ENCODE results near the gene FAM180B. TPM values are rescaled to one million over a fixed set of nuclear protein-coding genes. Genes with fewer than 3 reads are reported as not detected.
A peak's percentile ranks its signal among the peaks of the same experiment; 100 is the strongest.

Gene FAM180B
- polyA plus RNA-seq, 1 experiment = not detected

- Histone ChIP-seq H3K27me3 (ENCODE audit: control insufficient read depth, insufficient read depth, low read length) (no peaks in the 10 kb centered on the region), H3K27ac (ENCODE audit: low read depth, low read length) (peak overlapping the region; percentile 21), H3K9me3 (ENCODE audit: control insufficient read depth, insufficient read depth, low read length) (no peaks in the 10 kb centered on the region; the same call in 1 of the 2 replicates), H3K4me3 (ENCODE audit: low read depth, low read length) (peak overlapping the region; percentile 82)
- no peak for TF ChIP-seq CTCF (IDR thresholded peaks at IDR 0.05; ENCODE audit: low read depth, low read length)
- ChIA-PET CTCF (interaction anchor here (1.3 kb wide), 1 partner anchor 13 kb away, joined by 8 read pairs; no protein-coding TSS in a partner anchor), POLR2A (interaction anchor here (0.7 kb wide), 1 partner anchor 12 kb away, joined by 4 read pairs; no protein-coding TSS in a partner anchor)
- DNase-seq (ENCODE audit: low read depth, low spot score) = no peak
Measured at GRCh38 chr11:47566149-47566698, 20.3 kb upstream of the FAM180B start.

GRCh38 chr11:47569646-47570045 is 16.8 kb upstream of the FAM180B start:
- TF ChIP-seq CTCF (IDR thresholded peaks at IDR 0.05; ENCODE audit: low read depth, low read length) = no peak
- Histone ChIP-seq H3K27ac (ENCODE audit: low read depth, low read length) (no peak overlapping the region), H3K27me3 (ENCODE audit: control insufficient read depth, insufficient read depth, low read length) (no peaks in the 10 kb centered on the region), H3K4me3 (ENCODE audit: low read depth, low read length) (no peak overlapping the region), H3K9me3 (ENCODE audit: control insufficient read depth, insufficient read depth, low read length) (no peaks in the 10 kb centered on the region; the same call in 1 of the 2 replicates)
- ChIA-PET CTCF (no interaction called here), POLR2A (interaction anchor here (0.7 kb wide), 1 partner anchor 64 kb away, joined by 7 read pairs; no protein-coding TSS in a partner anchor)
- DNase-seq (ENCODE audit: low read depth, low spot score) = no peak

GRCh38 chr11:47570651-47571356 is 15.7 kb upstream of the FAM180B start:
- H3K27me3 ChIP-seq (ENCODE audit: control insufficient read depth, insufficient read depth, low read length) = no peaks in the 10 kb centered on the region
- H3K9me3 ChIP-seq (ENCODE audit: control insufficient read depth, insufficient read depth, low read length) = no peaks in the 10 kb centered on the region; the same call in 1 of the 2 replicates
- no peak overlapping the region for H3K4me3 ChIP-seq (ENCODE audit: low read depth, low read length)
- DNase-seq (ENCODE audit: low read depth, low spot score) = no peak
- CTCF ChIA-PET = interaction anchor here (1.5 kb wide), 1 partner anchor 17 kb away, joined by 4 read pairs; no protein-coding TSS in a partner anchor
- no peak for TF ChIP-seq CTCF (IDR thresholded peaks at IDR 0.05; ENCODE audit: low read depth, low read length)
- no peak overlapping the region for H3K27ac ChIP-seq (ENCODE audit: low read depth, low read length)
- POLR2A ChIA-PET = interaction anchor here (0.7 kb wide), 1 partner anchor 8 kb away, joined by 3 read pairs; no protein-coding TSS in a partner anchor

- Histone ChIP-seq H3K9me3 (ENCODE audit: control insufficient read depth, insufficient read depth, low read length) (no peaks in the 10 kb centered on the region), H3K27ac (ENCODE audit: low read depth, low read length) (peak overlapping the region; percentile 11), H3K4me3 (ENCODE audit: low read depth, low read length) (no peak overlapping the region), H3K27me3 (ENCODE audit: control insufficient read depth, insufficient read depth, low read length) (no peaks in the 10 kb centered on the region)
- CTCF ChIA-PET = interaction anchor here (1.5 kb wide), 1 partner anchor 18 kb away, joined by 4 read pairs; no protein-coding TSS in a partner anchor
- POLR2A ChIA-PET = no interaction called here
- DNase-seq (ENCODE audit: low read depth, low spot score) = no peak
- TF ChIP-seq CTCF (IDR thresholded peaks at IDR 0.05; ENCODE audit: low read depth, low read length) = no peak
Measured at GRCh38 chr11:47571357-47571729, 15.1 kb upstream of the FAM180B start.

- TF ChIP-seq CTCF (IDR thresholded peaks at IDR 0.05; ENCODE audit: low read depth, low read length) = no peak
- Histone ChIP-seq H3K4me3 (ENCODE audit: low read depth, low read length) (no peak overlapping the region), H3K9me3 (ENCODE audit: control insufficient read depth, insufficient read depth, low read length) (no peaks in the 10 kb centered on the region), H3K27ac (ENCODE audit: low read depth, low read length) (no peak overlapping the region), H3K27me3 (ENCODE audit: control insufficient read depth, insufficient read depth, low read length) (no peaks in the 10 kb centered on the region)
- no peak for DNase-seq (ENCODE audit: low read depth, low spot score)
- ChIA-PET CTCF (interaction anchor here (1.5 to 2.3 kb wide), 2 partner anchors 19 to 45 kb away, joined by 4 to 7 read pairs; no protein-coding TSS in a partner anchor), POLR2A (interaction anchor here (0.7 kb wide), 1 partner anchor 38 kb away, joined by 3 read pairs; no protein-coding TSS in a partner anchor)
Measured at GRCh38 chr11:47571895-47572294, 14.6 kb upstream of the FAM180B start.

All from AG04450 (cell line).